ENCODE data around the gene GAS7. TPM values are rescaled to one million over a fixed set of nuclear protein-coding genes. Genes with fewer than 3 reads are reported as not detected.
A peak's percentile ranks its signal among the peaks of the same experiment; 100 is the strongest.
"Not testable (repeated sequence)": the region's sequence is repeated elsewhere in the genome, so short reads cannot be mapped to it uniquely, and the experiment has no call there.

GAS7 gene
- total RNA-seq, 1 donor from 2014 or later: 26.7 TPM

DNA sequence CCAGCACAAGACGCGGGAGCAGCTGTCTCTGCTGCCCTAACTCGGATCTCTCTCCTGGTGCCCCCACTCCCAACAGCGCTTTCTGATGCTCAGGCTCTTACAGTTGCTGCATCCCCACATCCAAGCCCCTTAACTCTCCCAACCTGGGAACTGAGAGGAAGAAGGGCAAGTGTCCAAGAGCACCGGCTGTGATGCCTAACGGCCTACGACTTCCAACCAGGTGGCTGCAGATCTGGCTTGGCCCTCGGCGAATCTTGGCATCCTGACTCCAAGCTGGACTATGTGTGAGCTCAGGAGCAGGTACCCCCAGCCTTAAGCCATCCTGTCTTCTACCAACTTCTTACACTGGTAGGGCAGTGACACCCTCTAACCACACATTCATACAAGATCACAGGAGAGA, 255.1 kb downstream of the GAS7 start:
- no peak for DNase-seq (ENCODE audit: low spot score)

- no peak for DNase-seq (ENCODE audit: low spot score)
Observed at GRCh38 chr17:9942885-9943284, 255.5 kb downstream of the GAS7 start.

GRCh38 chr17:9941305-9941704, 257.1 kb downstream of the GAS7 start:
- no peak for DNase-seq (ENCODE audit: low spot score)

- DNase-seq (ENCODE audit: low spot score): no peak
Observed at GRCh38 chr17:9940841-9941240, 257.6 kb downstream of the GAS7 start.

- no peak for DNase-seq (ENCODE audit: low spot score)
Observed at GRCh38 chr17:9938764-9939163, 259.6 kb downstream of the GAS7 start.

DNA sequence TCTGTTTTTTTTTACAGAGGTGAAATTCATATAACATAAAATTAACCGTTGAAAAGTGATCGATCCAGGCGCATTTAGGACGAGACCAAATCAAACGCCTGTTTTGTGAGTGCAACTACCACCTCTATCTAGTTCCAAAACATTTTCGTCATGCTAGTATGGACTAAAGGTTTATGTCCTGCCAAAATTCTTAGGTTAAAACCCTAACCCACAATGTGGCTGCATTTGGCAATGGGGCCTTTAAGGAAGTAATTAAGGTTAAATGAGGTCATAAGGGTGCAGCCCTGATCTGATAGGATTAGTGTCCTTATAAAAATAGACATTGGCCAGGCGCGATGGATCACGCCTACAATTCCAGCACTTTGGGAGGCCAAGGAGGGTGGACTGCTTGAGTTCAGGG, 260.5 kb downstream of the GAS7 start:
- no peak for DNase-seq (ENCODE audit: low spot score)

DNA sequence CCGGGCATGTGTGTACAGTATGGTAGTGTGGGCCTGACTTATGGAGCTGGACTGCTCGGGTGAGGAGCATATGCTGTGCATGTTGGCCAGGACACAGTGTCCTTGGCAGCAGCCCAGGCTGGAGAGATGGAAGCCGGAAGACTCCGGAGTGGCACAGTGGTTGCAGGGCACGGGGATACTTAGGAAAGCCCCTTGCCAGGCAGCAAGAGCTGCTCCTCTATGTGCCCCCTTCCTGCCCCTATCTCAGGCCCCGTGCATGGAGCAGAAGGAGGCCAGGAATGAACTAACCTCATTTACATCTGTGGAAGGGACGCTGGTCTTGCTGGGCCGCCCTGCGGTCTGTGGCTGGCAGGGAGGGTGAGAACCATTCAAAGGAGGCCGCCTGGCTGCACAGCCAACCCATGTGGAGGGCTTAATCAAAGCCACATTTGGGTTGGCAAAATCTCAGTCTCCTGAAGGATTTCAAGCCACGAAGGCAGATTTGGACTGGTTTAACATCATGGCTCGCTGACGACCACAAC, 261.1 kb downstream of the GAS7 start:
- peak; percentile 33 for DNase-seq (ENCODE audit: low spot score)

DNA sequence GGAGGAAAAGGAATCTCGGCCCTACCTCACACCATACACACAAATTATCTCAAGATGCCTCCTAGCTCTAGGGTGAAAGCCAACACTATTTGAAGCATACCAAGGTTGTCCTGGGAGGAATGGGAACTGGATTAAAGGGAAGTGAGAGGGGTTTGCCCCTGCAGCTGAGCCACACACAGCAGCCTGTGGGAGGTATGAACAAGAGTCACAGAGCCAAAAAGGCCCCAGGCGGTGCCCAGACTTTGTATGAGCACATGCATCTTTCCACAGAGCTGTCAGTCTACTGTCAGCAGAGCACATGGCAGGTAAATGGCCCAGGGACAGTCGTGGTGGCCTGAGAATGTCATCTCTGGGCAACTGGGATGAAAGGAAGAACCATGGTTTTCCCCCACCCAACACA, 262.3 kb downstream of the GAS7 start:
- DNase-seq (ENCODE audit: low spot score): no peak

DNA sequence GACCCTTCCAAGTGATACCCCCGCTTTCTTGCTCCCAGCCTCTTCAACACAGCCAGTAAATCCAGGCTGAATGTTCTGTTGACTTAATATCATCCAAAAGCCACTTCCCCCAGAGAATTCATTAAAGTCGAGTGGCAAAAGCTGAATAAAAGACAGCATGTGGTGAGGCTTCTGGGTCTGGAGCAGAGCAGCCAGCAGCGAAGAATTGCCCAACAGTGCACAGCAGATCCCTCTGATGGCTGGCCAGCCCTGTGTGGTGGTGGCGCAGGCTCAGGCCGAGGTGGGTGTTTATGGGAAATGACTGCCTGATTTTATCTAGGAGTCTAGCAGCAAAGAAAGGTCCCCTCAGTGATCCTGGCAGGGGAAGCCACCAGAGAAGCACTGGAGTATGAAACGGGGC, 263.0 kb downstream of the GAS7 start:
- no peak for DNase-seq (ENCODE audit: low spot score)

DNA sequence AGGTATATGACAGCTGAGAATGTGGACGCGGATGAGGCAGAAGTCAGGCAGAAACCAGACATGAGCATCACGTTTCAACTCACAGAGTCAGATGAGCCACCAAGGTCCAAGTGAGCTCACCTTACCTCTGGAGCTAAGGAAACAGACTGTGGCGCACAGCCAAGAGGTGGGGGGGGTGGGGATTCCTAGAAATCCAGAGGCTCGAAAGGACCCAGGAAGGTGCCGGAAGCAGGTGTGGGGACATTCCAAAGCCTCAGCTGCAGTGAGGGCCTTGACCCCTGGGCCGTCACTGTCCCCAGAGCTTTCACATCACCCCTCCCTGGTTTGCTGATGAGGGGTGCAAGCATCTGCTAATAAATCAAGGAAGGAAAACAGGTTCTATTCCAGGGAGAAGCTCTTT, 264.1 kb downstream of the GAS7 start:
- DNase-seq (ENCODE audit: low spot score): no peak

DNA sequence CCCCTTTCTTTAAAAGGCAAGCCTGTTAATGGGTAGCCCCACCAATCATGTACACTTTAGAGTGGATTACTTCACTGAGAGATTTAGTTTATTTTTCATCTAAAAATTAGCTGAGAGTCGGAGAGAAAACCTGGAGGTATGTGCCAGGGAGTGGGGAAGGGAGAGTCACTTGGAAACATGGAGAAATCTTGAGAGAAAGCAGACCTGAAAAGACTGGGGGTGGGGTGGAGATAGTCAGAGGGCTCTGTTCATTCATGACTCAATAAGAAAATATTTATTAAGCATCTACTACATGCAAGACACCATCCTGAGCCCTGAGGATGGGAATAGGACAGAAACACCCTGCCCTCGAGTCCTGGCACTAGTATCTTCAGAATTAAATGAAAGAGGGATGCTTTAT, 265.9 kb downstream of the GAS7 start:
- DNase-seq (ENCODE audit: low spot score): no peak

GRCh38 chr17:9931144-9931741, 267.2 kb downstream of the GAS7 start:
- no peak for DNase-seq (ENCODE audit: low spot score)

DNA sequence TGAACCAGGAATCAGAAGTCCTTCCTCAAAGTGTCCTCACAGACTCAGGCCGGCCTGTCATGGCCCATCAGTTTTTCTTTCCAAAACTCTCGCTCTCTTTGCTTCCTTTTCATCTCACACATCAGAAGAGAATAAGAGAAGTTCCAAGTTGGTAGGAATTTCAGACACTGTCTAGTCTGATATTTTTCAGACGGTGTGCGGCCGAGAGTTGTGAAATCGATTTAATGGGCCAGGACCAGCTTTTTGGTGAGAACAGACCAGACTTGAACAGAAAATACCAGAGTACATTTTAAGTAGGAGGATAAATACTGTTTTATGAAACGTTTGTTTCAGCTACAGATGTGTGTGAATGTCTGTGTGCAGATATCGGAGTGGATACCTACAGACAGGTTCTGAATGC, 268.5 kb downstream of the GAS7 start:
- DNase-seq (ENCODE audit: low spot score): no peak

DNA sequence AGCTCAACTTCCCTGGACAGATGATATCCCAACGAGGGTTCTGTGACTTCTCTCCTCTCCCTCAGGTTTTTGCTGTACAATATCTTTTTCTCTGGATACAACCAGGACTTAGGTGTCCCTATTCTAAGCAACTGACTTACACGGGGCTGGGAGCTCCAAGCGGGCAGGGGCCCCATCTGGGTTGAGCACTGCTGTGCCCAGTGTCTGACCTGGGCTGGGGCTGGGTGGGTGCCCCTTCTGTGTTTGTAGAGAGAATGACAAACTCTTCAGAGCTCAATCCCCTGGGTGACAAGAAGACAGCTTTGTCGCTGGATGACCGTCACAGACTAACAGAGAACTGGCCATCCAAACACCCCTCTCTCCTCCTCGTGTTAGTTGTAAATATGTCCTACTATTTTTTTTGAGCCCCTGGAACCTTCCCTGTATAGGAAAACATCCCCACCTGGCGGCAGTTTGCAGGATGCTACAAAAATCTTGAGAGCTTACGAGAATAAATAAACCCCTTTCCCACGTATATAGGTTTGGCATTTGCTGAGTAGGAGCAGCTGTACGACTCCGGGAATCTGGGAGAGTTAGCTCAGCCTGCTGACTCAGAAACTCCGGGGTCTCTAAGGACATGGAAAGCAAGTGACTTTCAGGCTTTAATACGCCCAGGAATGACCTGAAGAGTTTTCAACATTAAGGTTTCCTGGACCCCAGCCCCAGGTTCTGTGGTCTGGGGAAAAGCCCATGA, 269.6 kb downstream of the GAS7 start:
- DNase-seq (ENCODE audit: low spot score): no peak

- no peak for DNase-seq (ENCODE audit: low spot score)
Observed at GRCh38 chr17:9926150-9926804, 272.1 kb downstream of the GAS7 start.

DNA sequence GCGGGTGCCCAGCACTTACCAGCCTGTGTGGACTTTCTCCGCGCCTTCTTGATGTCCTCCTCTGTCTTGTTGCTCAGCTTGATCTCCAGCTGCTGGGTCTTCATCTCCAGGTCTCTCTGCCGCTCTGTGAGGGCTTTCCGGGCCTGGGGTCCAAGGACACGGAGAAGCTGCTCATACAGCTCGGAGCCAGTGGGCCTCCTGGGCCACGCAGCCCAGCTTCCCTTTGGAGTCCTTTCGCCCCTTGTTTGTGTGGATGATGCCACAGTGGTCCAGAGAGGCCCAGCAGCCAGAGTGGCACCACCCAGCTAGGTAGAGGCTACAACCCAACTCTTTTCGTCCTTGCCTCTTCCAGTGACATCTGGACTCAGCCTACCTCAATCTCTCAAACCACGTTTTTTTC, 272.9 kb downstream of the GAS7 start:
- DNase-seq (ENCODE audit: low spot score): no peak

DNA sequence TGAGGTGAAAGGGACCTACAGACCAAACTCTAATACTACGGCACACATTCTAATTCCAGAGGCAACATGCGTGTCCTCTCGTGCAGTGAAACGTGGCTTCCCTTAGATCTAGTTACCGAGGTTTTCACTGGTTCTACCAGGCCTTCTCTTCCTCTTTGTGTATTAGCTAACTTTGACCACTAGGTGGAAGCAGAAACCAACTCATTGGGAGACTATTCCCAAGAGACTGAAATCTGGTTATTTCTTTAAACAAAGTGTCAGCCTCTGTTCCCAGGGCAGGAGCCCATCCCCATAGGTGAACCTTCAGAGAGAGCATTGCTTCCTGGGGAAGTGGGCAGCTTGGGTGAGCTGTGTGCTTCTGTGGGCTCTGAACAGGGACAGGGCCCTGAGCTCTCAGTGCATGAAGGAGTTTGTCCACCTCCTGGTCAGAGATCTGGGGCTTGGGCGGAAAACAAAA, 273.6 kb downstream of the GAS7 start:
- DNase-seq (ENCODE audit: low spot score): peak; percentile 19

DNA sequence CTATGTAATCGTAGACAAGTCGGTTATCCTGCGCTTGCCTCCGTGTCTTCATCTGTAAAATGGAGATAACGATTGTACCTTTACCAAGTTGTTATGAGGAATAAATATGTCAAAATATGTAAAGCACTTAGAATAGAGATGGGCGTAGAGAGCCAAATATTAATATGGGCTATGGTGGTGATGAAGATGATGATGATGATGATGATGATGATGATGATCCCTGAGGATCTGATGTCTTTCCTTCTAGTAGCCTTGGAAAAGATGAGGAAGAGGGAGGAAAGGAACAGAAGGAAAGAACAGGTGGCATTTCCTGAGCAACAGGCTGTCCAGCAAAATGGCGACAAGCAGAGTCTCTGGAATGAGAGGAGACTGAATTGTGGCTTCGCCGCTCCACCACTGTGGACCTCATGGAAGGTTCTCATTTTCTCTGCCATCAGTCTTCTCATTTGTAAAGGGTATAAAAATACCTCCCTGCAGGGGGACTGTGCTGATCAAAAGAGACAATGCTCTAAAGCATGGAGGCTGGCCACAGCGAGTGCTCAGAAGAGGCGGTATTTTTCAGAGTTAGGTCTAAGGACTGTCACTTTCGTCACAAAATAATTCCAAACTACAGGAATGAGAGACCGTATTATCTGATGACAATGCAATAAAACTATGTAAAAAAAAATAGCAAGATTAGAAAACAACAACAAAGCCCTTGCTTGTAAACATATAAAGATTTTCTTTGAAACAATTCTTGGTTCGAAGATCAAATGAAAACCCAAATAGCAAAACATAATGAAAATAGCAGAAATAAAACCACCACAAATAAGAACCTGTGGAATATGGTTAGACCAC, 276.2 kb downstream of the GAS7 start:
- DNase-seq (ENCODE audit: low spot score): no peak

DNA sequence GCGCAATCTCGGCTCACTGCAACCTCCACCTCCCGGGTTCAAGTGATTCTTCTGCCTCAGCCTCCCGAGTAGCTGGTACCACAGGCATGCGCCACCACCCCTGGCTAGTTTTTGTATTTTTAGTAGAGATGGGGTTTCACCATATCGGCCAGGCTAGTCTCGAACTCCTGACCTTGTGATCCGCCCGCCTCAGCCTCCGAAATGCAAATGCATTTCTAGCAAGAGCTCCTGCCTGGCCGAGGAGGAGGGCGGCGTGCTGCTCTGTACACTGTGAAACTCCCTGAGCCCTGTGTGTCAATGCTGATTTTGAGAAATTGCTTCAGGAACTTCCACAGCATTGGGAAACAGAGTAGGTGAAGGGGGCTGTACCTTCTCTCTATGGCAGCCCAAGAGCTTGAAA, 277.2 kb downstream of the GAS7 start:
- DNase-seq (ENCODE audit: low spot score): not testable (repeated sequence)

DNA sequence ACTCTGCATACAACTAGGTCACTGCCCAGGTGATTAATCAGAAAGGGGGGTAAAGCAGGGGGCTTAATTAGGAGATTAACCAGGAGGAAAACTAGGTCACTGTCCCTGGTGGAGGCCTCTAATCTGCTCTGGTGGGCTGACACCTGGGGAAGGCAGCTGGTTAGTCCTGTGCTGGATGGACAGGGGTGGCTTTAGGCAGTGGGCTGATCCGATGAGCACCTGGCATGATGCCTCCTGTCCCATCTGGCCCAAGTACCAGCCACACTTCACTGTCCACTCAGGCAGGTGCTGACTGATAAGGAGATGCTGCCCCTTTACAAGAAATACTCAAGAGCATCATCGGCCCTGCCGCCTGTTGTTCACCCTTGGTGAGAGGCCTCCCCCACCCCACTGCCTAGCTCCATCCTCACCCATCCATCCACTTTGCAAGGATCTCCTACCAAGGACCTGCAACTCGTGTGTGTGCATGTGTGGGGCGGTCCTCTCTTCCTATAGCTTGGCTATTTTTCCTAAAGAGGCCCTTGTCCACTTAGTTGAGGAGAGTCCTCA, 279.5 kb downstream of the GAS7 start:
- no peak for DNase-seq (ENCODE audit: low spot score)

GRCh38 chr17:9918352-9918751, 280.1 kb downstream of the GAS7 start:
- DNase-seq (ENCODE audit: low spot score): no peak

DNA sequence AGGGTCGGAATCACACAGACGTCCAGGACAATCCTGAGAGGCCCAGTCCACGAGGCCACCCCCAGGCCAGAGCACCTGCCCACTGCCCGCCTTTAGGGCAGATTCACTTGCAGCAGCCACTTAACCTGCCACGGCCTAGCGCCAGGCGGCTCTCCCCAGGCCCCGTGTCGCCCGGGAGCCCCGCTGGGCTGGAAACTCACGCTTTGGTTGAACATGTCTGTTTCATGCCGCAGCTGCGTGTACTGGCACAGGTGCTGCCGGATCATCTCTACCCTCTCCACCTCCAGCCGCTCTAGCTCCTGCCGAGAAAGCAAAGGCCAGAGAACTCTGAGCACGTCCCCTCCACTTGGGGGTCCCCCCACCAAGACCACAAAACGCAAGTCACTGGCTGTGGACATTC, 280.6 kb downstream of the GAS7 start:
- no peak for DNase-seq (ENCODE audit: low spot score)

Data from mucosa of gallbladder (tissue), 1 donor.